NT2/D1 (cell line): ENCODE measurements around the gene CYTH2.

ENCODE experiments used
- DNase-seq: peaks from one replicate; pipeline ENCODE4 v3.0.0-alpha.2; 2011; ENCODE audit warnings: low read depth, low spot score
- H3K27me3 ChIP-seq: 2 replicates; pipeline ENCODE4 v1.6.0; 2011; ENCODE audit warnings: mild to moderate bottlenecking; ENCODE audit not compliant: insufficient read length, insufficient read depth
- H3K36me3 ChIP-seq: 2 replicates; pipeline ENCODE4 v1.6.1; 2011; ENCODE audit warnings: mild to moderate bottlenecking, low read length, mixed read lengths; ENCODE audit not compliant: insufficient read depth, insufficient read length
- H3K4me1 ChIP-seq: 2 replicates; pipeline ENCODE4 v1.5.1; 2011; ENCODE audit not compliant: insufficient read depth, insufficient read length
- H3K4me3 ChIP-seq: 2 replicates; pipeline ENCODE4 v1.5.1; 2011; ENCODE audit warnings: low read depth; ENCODE audit not compliant: insufficient read length
- H3K9ac ChIP-seq: 2 replicates; pipeline ENCODE4 v1.6.0; 2011; ENCODE audit warnings: low read depth; ENCODE audit not compliant: insufficient read length
- H3K9me3 ChIP-seq: 2 replicates; pipeline ENCODE4 v1.5.1; 2011; ENCODE audit warnings: mild to moderate bottlenecking, low read length; ENCODE audit not compliant: insufficient read depth
- SUZ12 ChIP-seq: IDR thresholded peaks from 2 replicates; pipeline ENCODE4 v1.6.1; 2011; ENCODE audit not compliant: insufficient read length, insufficient read depth; ENCODE audit errors: extremely low read depth
- YY1 ChIP-seq: IDR thresholded peaks from 2 replicates; pipeline ENCODE4 v1.6.1; 2011; ENCODE audit not compliant: insufficient read length, insufficient read depth
- ZNF274 ChIP-seq: IDR thresholded peaks from 2 replicates; pipeline ENCODE4 v1.6.1; 2011; ENCODE audit warnings: mild to moderate bottlenecking, low read depth, low read length

CYTH2 gene

DNA sequence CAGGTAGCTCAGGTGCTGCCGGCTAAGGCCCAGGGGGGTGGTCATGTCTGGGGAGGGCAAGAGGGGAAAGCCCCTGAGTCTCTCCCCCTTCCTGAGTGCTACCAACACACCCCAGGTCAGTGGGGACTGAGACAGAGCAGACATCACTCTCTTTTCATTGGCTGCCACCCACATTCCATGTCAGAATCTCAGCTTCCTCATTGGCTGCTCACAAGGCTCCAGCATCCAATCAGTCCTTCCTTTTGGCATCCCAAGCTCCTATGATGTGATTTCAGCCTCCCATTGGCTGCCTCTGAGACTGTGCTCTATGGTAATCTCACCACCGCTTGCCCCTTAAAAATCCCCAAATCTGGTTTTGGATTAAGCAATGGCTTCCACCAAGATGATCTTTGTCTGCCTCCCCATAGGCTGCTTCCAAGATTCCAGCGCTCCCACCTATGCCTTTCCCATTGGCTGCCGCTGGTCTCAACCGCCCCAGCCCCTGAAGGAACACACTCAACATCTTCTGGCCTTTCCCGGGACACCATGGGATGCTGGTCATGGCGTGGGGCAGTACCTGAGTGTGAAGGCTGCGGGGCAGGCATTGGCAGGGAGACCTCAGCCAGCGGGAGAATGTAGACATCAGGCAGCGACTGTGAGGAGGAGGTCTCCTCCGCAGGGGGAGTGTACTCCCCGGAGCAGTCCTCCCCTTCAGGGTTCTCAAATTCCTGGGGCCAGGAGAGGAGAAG, 40.5 kb downstream of the CYTH2 start:
- TF ChIP-seq YY1 (no peak), ZNF274 (no peak)
- no peak overlapping the region for H3K9ac ChIP-seq
- peaks cover 6% of the 10 kb centered on the region for H3K4me1 ChIP-seq
- H3K27me3 ChIP-seq: peaks cover 29% of the 10 kb centered on the region
- H3K9me3 ChIP-seq: no peaks in the 10 kb centered on the region
- no peaks in the 10 kb centered on the region for H3K36me3 ChIP-seq
- no peak for DNase-seq
- H3K4me3 ChIP-seq: no peak overlapping the region

- H3K9me3 ChIP-seq: no peaks in the 10 kb centered on the region
- no peaks in the 10 kb centered on the region for H3K36me3 ChIP-seq
- peaks cover 6% of the 10 kb centered on the region for H3K4me1 ChIP-seq
- peaks cover 29% of the 10 kb centered on the region for H3K27me3 ChIP-seq
- no peak for DNase-seq
- TF ChIP-seq SUZ12: no peak
- no peak for TF ChIP-seq ZNF274
- no peak for TF ChIP-seq YY1
- peak overlapping the region; percentile 13 for H3K4me3 ChIP-seq
- no peak overlapping the region for H3K9ac ChIP-seq
These were observed 41.5 kb downstream of the CYTH2 start for GRCh38 chr19:48510421-48511268.

DNA sequence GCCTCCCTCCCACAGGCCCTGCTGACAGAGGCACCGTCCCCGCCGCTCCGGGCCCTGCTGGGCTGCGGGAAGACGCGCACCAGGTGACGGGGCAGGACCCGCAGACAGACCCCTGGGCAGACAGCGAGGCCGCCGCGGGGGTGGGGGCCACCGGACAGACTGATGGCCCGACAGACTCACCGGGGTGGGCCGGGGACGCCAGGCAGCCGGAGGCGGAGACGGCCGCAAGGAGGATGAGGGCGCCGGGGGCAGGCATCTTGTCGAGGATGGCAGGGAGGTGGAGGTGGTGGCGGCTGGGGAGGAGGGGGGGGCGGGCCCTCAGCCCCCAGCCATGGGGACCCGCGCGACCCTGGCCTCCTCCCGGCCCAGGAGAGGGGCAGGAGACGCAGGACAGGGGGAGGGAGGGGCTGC, 42.2 kb downstream of the CYTH2 start:
- Histone ChIP-seq H3K27me3 (peaks cover 29% of the 10 kb centered on the region), H3K36me3 (no peaks in the 10 kb centered on the region), H3K9ac (no peak overlapping the region), H3K4me3 (no peak overlapping the region), H3K4me1 (peaks cover 6% of the 10 kb centered on the region), H3K9me3 (no peaks in the 10 kb centered on the region)
- DNase-seq: no peak
- TF ChIP-seq SUZ12 (peak; percentile 52), ZNF274 (no peak)

GRCh38 chr19:48511800-48512503, 42.8 kb downstream of the CYTH2 start, which contains the start of gene LMTK3:
Gene LMTK3 (minus strand): TSS chr19:48511835. CDS start chr19:48511576, 259 bp downstream.
- H3K9me3 ChIP-seq: no peaks in the 10 kb centered on the region
- no peak for DNase-seq
- H3K27me3 ChIP-seq: peaks cover 29% of the 10 kb centered on the region
- H3K36me3 ChIP-seq: no peaks in the 10 kb centered on the region
- H3K4me1 ChIP-seq: peaks cover 6% of the 10 kb centered on the region
- no peak within 1 kb of the TSS for H3K9ac ChIP-seq
- H3K4me3 ChIP-seq: peak within 1 kb of the TSS; percentile 13
- no peak for TF ChIP-seq SUZ12
- no peak for TF ChIP-seq YY1

- Histone ChIP-seq H3K27me3 (peaks cover 29% of the 10 kb centered on the region), H3K4me3 (no peak overlapping the region), H3K9me3 (no peaks in the 10 kb centered on the region), H3K36me3 (no peaks in the 10 kb centered on the region), H3K9ac (no peak overlapping the region), H3K4me1 (peaks cover 6% of the 10 kb centered on the region)
- no peak for TF ChIP-seq ZNF274
- DNase-seq: no peak
These were observed 43.5 kb downstream of the CYTH2 start for GRCh38 chr19:48512504-48513288.

DNA sequence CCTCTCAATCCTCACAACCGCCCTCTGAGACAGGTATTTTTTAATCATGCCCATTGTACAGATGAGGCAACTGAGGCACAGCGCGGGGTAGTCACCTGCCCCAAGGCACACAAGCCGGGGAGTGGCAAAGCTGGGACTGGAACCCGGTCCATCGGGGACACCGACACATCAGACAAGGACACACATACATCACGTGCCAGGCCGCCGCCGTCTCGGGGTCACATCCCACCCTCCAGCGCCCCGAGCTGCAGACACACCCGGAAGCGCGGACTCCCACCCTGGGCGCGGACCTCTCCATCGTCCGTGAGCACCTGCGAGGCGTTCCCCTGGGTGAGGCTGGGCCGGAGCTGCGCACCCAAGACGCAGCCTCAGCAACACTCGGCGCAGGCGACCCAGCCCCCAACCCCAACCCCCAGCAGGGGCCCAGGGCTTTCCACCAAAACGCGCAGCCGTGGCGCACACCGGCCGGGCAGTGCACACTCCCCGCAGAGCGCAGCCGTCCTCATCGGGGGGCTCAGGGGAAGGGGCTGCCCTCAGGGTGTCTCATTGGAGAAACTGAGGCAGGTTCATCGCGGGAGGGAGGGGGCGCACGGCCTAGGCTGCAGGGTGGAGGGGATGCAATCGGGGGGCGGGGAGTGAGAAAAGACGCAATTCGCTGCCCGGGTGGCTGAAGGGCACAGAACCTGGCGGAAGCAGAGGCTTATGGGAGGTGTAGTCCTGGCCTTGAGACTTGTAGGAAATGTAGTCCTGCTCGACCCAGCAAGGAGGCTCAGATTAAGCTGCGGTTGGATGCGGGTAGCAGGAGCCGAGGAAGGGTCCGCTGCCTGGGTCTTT, 44.3 kb downstream of the CYTH2 start:
- H3K36me3 ChIP-seq: no peaks in the 10 kb centered on the region
- no peak for TF ChIP-seq ZNF274
- TF ChIP-seq SUZ12: no peak
- TF ChIP-seq YY1: no peak
- no peaks in the 10 kb centered on the region for H3K9me3 ChIP-seq
- H3K4me3 ChIP-seq: peak overlapping the region; percentile 57
- no peak for DNase-seq
- H3K9ac ChIP-seq: peak overlapping the region; percentile 72
- peaks cover 6% of the 10 kb centered on the region for H3K4me1 ChIP-seq
- H3K27me3 ChIP-seq: peaks cover 29% of the 10 kb centered on the region
